Measurements from ENCODE around the gene RBM28.

- no peak for TF ChIP-seq BCL11A (IDR thresholded peaks at IDR 0.05; ENCODE audit: low read depth in 2 of 2, low read length in 2 of 2)
- TF ChIP-seq TBP (IDR thresholded peaks at IDR 0.05; ENCODE audit: low read depth, low read length) = no peak
Measured at GRCh38 chr7:128265156-128265905, 78.4 kb downstream of the RBM28 start.
